ENCODE measurements around the gene HMCN2.
A peak's percentile ranks its signal among the peaks of the same experiment; 100 is the strongest.

The HMCN2 gene, protein sequence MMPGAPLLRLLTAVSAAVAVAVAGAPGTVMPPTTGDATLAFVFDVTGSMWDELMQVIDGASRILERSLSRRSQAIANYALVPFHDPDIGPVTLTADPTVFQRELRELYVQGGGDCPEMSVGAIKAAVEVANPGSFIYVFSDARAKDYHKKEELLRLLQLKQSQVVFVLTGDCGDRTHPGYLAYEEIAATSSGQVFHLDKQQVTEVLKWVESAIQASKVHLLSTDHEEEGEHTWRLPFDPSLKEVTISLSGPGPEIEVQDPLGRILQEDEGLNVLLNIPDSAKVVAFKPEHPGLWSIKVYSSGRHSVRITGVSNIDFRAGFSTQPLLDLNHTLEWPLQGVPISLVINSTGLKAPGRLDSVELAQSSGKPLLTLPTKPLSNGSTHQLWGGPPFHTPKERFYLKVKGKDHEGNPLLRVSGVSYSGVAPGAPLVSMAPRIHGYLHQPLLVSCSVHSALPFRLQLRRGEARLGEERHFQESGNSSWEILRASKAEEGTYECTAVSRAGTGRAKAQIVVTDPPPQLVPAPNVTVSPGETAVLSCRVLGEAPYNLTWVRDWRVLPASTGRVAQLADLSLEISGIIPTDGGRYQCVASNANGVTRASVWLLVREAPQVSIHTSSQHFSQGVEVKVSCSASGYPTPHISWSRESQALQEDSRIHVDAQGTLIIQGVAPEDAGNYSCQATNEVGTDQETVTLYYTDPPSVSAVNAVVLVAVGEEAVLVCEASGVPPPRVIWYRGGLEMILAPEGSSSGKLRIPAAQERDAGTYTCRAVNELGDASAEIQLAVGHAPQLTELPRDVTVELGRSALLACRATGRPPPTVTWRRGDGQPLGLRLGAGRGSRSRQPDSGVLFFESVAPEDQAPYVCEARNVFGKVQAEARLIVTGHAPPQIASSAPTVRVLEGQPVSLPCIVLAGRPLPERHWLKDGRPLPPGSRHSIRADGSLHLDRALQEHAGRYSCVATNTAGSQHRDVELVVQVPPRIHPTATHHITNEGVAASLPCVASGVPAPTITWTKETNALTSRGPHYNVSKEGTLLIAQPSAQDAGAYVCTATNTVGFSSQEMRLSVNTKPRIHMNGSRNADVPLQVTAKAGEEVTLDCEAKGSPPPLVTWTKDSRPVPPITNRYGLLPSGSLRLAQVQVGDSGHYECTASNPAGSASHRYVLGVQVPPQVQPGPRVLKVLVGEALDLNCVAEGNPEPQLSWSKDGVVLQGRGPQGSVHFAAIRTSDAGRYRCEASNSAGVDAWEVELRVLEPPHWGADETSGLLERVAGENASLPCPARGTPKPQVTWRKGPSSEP (N-terminal part only)

DNA sequence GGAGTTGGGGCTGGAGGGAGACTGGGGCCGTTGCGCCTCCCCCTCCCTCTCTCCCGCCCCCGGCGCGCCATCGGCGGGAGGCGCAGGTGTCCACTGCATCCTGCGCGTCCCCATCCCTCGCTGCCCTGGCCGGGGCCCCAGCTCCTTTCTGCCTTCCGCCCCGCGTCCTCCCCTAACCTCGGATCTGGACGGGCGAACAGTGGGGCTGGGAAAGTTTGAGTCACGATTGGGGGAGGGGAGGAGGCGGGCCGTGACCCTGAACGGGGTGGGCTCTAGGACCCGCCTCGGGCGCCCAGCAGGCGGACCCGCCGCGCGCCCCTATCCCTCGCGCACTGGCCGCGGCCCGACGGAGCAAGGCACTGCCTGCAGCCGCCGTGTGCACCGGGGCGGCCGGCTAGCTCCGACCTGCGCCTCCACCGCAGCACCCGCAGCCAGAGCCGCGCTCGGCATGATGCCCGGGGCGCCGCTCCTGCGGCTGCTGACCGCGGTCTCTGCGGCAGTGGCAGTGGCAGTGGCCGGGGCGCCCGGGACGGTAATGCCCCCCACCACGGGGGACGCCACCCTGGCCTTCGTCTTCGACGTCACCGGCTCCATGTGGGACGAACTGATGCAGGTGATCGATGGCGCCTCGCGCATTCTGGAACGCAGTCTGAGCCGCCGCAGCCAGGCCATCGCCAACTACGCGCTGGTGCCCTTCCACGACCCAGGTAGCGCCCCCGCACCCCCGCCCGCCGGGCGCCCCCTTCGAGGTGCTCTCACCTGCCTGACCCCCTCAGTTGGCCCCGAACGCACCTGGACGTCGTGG is at the start of gene HMCN2:
TSS of gene HMCN2 (plus strand) at position 330 of the 805 bp plus-strand sequence. CDS start at position 449, 119 bp downstream.
- no peak for DNase-seq (ENCODE audit: low spot score)

DNA sequence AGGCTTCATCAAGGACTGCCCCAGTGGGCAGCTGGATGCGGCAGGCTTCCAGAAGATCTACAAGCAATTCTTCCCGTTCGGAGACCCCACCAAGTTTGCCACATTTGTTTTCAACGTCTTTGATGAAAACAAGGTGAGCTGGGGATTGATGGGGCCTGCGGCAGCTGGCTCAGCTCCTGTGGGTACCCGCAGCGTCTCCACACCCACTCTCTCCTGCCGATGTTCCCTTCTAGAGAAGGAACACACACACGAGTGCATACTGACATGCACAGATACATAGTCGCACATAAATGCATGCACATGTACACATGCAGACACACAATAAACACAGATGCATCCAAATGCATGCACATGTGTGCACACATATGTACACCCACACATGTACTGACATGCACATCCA is 47.7 kb upstream of the HMCN2 start:
- no peak for DNase-seq (ENCODE audit: low spot score)

DNA sequence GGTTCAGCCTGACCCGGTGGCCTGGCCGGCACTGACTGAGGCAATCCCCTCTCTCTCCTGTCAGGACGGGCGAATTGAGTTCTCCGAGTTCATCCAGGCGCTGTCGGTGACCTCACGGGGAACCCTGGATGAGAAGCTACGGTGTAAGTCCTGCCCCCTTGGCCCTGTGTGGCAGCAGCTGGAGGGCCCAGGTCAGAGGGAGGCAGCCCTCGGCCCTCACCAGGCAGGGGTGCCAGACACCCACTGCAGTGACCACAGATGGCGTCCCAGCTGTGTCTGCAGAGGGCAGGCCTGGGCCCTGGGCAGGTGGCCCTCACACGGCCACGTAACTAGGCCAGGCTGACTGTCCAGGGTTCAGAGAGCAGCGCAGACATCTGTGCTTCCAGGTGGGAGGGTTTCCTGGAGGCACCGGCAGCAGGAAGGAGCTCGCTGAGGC is 45.9 kb upstream of the HMCN2 start:
- no peak for DNase-seq (ENCODE audit: low spot score)

DNA sequence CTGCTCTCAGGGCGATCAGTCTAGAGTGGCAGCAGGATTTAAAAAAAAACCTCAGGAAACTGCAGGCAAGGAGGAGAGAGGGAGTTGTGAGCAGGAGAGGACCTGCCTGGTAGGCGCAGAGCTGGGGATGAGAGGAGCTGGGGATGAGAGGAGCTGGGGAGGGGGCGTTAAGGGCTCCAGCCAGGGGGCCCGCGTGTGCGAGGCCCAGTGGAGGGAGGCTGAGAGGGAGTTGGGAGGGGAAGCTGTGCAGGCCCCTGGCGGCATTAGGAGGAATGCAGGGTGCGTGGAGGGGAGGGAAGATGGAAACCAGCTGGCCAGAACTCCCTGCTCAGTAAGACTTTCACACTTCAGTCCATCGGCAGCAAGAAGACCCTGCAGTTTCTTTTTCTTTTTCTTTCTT is 45.2 kb upstream of the HMCN2 start:
- DNase-seq (ENCODE audit: low spot score) = no peak

DNA sequence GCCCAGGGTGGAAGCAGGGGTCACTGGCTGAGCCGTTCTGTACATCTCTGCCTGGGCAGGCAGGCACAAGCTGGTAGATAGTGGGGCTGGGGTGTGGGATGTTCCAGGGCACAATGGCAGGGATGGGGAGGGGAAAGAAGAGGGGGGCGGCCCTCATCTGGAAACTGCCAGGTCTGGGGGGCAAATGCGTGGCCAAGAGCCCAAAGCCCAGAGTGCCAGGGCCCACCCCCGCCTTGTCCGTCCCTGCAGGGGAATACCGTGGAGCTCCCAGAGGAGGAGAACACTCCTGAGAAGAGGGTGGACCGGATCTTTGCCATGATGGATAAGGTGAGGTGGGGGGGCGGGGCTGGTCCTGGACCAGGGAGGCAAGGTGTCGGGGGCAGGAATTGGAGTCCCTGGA is 42.7 kb upstream of the HMCN2 start:
- no peak for DNase-seq (ENCODE audit: low spot score)

DNA sequence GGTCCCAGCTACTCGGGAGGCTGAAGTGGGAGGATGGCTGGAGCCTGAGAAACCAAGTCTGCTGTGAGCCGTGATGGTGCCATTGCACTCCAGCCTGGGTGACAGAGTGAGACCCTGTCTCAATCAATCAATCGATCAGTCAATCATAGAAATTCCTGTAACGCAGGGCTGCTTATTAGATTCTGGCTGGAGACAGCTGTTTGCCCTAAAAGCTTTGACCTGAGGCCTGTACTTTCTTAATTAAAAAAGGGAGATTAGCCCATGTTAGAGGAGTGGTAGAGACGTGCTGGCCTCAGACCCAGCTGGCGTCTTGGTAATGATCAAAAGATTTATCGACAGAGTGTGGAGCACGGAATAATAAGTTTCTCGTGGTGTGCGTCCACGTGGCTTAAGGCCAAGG is 40.5 kb upstream of the HMCN2 start:
- DNase-seq (ENCODE audit: low spot score) = no peak

DNA sequence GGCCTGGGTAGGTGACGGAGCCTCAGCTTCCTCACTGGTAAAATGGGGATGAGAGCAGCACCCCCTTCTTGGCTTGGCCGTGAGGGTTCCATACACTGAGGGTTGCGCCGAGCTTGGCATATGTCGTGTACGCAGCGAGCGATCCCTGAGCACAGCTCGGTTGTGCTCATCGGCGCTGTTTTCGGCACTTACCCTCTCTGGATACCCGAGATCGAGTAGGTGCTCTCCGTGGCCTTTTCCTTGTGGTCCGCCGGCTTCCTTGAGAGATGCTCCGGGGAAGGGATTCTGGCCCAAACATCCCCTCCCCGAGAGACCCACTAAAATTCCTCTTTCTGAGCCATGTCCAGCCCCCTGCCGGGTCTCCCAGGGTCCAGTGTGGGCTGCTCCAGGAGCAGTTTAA is 40.0 kb upstream of the HMCN2 start:
- DNase-seq (ENCODE audit: low spot score) = no peak

DNA sequence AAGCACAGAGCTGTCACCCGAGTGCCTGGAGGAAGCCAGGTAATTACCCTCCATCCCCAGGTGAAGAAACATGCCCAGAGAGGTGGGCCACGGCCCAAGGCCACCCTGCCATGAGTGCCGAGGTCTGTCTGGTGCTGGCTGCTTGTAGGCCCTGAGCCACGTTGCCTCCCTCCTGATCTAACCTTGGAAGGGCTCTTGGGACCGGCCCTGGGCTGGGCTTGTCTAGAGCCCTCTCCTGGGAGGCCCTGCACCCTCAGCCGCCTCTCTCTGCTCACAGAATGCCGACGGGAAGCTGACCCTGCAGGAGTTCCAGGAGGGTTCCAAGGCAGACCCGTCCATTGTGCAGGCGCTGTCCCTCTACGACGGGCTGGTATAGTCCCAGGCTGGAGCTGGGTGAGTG is 39.4 kb upstream of the HMCN2 start:
- no peak for DNase-seq (ENCODE audit: low spot score)

DNA sequence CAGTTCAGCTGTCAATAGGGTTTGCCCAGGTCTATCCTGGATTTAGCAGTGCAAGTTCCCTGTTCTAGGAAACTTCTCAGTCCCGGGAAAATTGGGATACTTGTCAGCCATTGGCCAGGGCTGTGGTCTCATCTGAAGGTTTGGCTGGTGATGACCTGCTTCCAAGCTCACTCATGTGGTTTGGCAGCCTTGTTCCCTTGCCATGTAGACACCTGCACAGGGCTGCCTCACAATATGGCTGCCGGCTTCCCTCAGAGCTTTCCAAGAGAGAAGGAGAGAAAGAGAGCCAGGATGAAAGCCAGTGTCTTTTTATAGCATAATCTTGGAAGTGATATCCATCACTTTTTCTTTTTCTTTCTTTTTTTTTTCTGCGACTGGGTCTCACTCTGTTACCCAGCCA is 37.7 kb upstream of the HMCN2 start:
- DNase-seq (ENCODE audit: low spot score) = no peak

DNA sequence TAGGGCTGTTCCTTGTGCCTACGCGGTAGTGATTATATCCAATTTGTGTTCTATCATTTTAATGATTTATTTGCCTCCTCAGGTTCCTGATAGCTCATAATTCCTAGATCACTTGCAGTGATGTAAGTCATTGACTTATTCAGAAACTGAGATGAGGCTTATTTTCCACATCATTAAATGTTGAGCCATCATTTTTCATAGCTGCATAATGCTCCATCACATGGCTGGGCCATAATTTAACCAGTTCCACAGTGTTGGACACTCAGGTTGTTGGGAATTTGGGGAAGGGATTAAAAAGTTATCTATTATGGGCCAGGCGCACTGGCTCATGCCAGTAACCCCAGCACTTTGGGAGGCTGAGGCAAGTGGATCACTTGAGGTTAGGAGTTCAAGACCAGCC is 35.8 kb upstream of the HMCN2 start:
- no peak for DNase-seq (ENCODE audit: low spot score)

DNA sequence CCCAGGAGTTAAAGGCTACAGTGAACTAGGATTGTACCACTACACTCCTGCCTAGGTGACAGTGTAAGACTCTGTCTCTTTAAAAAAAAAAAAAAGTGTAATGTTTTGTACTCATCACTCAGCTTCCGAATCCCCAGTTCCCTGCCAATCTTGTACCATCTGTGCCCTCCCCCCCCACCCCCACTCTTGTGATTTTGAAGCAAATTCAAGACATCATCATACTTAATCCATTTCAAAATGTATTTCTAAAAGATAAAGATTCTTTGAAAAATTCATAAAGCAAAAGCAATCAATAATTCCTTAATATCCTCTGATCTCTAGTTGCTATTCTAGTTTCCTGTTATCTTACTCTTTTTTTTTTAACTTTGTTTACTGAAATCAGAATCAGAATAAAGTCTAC is 34.9 kb upstream of the HMCN2 start:
- no peak for DNase-seq (ENCODE audit: low spot score)

DNA sequence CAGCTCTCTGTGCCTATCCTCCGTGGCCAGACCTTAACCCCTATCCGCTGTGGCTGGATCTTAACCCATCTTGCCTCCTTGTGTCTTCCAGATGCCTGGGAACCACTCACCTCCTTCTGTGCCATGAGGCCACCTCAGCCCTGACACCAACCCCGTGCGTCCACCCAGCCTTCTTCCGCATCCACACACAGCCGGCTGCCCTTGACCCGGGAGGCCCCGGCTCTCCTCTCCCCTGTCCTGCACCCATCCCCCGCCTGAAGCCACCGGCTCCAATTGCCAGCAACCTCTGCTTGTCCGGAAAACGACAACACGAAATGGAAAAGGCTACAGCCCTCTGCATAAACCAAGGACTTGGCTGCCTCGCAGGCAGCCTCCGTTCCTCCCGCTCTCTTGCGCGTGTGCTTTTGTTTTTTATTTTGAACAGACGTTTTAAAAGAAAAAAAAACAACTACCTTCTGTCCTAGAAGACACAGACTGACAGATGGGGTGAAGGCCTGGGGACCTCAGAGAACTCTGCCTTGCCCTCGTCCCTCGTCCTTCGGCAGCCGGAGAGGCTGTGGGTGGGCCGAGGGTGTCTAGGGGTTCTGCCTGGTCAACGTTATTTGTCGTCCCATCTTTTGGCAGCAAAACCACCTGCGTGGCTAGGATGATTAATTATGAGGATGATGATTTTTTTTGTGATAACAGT is 32.5 kb upstream of the HMCN2 start:
- no peak for DNase-seq (ENCODE audit: low spot score)

DNA sequence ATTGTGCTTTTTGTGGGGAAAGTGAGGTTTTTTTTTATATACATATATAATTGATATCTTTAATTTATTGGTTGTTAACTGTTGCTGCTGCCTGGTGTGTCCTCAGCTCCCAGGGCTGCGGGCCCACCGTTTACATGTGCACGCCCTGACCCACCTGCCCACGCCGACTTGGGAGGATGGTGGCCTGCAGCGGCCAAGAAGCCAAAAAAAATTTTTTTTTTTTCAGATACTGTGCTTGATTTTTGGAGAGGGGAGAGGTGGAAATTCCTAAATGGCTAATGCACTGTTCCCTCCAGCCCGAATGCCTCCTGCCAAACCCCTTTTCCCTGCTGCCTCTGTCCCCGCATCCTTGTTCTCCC is 32.0 kb upstream of the HMCN2 start:
- no peak for DNase-seq (ENCODE audit: low spot score)

DNA sequence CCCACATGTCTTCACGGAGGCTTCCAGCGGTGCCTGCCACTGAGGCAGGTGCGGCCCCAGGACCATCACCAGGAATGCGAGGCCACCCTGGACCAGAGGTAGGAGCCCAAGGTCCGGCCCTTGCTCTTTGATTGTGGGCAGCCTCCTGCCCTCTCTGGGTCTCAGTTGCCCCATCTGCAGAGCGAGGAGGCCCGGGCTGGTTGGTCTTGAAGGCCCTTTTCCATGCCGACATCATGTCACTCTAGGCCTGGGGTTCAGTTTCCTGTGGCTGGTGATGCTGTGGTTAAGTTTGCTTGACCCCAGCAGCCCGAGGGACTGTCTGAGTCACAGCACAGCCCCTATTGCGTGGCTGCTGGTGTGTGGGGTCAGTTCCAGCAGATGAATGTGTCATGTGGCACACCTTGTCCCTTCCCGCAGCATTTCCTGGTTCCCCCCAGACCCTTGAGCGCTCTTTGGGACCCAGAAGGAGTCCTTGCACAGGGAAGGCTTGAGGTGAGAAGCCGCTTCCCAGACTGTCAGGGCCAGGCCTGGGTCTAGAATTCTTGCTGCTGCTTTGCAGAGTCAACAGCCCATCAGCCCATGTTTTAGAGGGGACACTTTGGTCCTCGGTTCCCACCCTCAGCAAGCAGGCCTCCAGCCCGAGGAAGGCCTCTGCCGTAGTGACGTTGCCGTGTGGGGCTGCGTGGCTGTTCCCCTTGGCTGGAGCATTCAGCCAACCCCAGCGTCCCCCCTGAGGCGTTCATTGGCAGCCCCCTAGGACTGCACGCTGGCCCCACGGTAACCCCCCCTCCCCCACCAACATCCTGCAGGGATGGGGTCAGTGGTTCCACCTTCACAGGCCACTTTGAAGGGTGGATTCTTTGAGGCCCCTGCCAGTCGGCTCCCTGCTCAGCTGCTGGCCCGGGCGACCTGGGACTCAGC is 31.0 kb upstream of the HMCN2 start:
- DNase-seq (ENCODE audit: low spot score) = no peak

DNA sequence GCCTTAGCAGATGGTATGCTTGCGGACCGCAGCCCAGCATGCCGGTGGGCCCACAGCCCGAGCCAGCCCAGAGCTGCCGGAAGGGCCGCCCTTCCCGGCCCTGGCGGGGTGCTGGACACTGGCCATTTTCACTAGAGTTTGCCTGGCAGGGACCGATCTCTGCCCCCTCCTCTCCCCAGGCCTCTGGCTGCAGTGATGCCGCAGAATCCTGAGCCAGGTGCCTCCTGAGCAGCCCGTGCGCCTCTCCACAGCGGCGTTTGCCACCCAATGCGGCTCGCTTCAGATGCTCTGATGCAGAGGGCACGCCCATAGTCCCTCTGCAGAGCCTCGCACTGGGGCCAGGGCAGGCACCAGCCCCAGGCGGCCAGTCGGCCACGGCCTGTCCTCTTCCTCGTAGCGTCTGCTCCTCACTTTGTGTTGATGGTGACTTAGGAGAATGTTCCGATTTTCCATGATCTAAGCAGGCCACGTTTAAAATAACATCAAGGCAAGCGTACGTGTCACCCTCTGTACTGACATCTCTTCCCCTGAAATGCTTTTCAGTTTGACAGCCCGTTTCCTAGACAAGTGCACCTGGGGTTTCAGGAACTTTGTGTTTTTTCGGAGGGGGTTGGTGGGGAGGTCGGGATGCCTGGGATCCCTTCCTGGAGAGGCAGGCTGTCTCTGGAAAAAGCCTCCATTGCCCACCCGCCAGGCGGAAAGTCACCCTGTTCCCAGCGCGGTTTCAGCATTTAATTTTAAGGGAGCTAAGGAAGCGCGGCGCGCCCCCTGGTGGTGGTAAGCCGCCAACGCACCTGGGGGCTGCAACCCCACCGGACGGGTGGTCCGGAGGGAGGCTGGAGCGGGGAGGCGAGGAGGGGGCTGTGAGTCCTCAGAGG is 29.8 kb upstream of the HMCN2 start:
- DNase-seq (ENCODE audit: low spot score) = peak; percentile 66

DNA sequence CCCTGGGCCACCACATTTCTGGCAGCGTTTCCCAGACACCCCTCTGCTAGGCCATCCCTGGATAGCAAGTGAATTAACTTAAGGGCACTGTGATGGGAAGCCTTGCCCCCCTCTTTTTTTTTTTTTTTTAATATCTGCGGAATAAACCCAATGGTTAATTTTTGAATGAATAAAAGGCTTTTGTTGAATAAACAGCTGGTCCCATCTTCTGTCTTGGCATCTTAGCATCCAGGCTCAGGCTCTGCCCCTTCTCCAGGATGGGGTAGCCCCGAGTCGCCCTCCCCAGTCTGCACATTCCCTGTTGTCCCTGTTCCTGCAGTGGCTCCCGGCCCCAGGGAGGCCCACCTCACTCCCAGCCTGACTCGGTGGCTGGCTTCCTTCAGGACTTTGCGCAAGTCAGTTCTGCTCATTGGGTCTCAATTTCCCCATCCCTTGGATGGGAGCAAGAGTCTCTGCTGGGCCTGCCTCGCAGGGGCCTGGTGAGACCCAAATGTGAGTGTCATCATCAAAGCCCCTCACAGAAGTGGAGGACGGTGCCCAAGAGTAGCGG is 29.0 kb upstream of the HMCN2 start:
- no peak for DNase-seq (ENCODE audit: low spot score)

DNA sequence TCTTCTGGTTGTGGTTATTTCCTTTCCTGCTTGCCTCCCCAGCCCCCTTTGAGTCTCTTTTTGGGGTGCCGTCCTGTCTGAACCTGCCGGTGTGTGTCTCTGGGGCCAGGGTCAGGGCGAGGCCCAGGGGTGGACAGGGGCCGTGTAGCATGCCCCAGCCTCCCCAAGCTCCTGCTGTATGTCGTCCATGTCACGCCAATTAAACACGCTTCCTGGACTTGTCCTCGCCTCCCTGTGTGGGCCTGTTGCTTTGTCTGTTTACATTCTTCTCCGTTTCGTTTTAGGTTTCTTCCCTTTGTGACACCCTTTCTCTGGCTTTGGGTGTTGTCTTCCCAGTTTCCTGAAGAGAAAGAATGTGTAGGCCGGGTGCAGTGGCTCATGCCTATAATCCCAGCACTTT is 28.5 kb upstream of the HMCN2 start:
- DNase-seq (ENCODE audit: low spot score) = no peak

DNA sequence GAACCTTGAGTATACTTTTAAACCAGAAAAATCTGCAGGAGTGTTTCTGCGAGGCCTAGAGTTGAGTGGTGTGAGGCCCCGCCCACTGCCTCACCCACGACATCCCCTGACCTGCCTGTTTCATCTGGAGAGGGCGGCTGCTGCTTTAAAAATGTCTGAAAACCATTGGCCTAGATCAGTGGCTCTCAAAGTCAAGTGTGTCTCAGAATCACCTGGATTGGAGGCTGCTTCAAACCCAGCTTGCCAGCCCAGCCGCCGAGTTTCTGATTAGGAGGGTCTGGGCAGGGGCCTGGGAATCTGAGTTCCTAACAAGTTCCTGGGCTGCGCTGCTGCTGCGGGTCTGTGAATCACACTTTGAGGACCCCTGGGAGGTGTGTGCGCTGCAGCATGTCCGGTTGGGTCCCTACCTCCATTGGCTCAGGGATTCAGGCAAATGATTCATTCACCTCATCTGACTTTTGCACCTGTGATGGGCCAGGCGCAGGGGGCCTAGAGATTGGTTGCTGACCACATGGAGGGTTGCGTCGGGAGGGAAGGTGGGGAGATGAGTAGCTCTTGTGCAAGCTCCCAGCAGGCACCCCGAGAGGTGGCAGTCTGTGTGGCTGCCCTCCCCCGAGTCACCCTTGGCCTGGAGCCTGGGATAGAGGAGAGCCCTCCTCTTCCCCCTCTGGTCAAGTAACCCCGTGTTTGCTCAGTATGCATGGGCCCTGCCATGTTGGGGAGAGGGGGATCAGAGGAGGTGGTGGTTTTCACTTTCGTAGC is 27.6 kb upstream of the HMCN2 start:
- no peak for DNase-seq (ENCODE audit: low spot score)

Measured in germinal center (tissue), 1 donor.